ENCODE data around the gene FEN1.
A peak's percentile ranks its signal among the peaks of the same experiment; 100 is the strongest.

The FEN1 gene

GRCh38 chr11:61816736-61817455, 24.2 kb downstream of the FEN1 start, which contains the start of gene FADS1:
FADS1 (minus strand) TSS chr11:61817003; CDS start chr11:61816929, 74 bp downstream.
- DNase-seq (ENCODE audit: low spot score) = peak; percentile 90
- in situ Hi-C loops (cut with MboI; ENCODE audit: low pct_unique_long_range_greater_than_20kb, low sequenced_read_pairs, unreplicated experiment) = no loop called here
- peak; percentile 63 for TF ChIP-seq CTCF (IDR thresholded peaks at IDR 0.05; ENCODE audit: extremely low read depth, insufficient read depth, missing control alignments)

- in situ Hi-C loops (cut with MboI; ENCODE audit: low pct_unique_long_range_greater_than_20kb, low sequenced_read_pairs, unreplicated experiment) = no loop called here
- TF ChIP-seq CTCF (IDR thresholded peaks at IDR 0.05; ENCODE audit: extremely low read depth, insufficient read depth, missing control alignments) = no peak
- no peak for DNase-seq (ENCODE audit: low spot score)
Observed at GRCh38 chr11:61817471-61818202, 24.9 kb downstream of the FEN1 start.

- in situ Hi-C loops (cut with MboI; ENCODE audit: low pct_unique_long_range_greater_than_20kb, low sequenced_read_pairs, unreplicated experiment) = no loop called here
- DNase-seq (ENCODE audit: low spot score) = no peak
- TF ChIP-seq CTCF (IDR thresholded peaks at IDR 0.05; ENCODE audit: extremely low read depth, insufficient read depth, missing control alignments) = no peak
Observed at GRCh38 chr11:61820174-61820573, 27.5 kb downstream of the FEN1 start.

GRCh38 chr11:61826930-61827570, 34.3 kb downstream of the FEN1 start:
- DNase-seq (ENCODE audit: low spot score) = peak; percentile 52
- TF ChIP-seq CTCF (IDR thresholded peaks at IDR 0.05; ENCODE audit: extremely low read depth, insufficient read depth, missing control alignments) = no peak

GRCh38 chr11:61827571-61828378, 35.1 kb downstream of the FEN1 start, which contains the start of gene FADS2:
FADS2 (plus strand) TSS chr11:61828300; CDS start chr11:61828391, 91 bp downstream.
- in situ Hi-C loops (cut with MboI; ENCODE audit: low pct_unique_long_range_greater_than_20kb, low sequenced_read_pairs, unreplicated experiment) = no loop called here
- peak; percentile 94 for DNase-seq (ENCODE audit: low spot score)
- TF ChIP-seq CTCF (IDR thresholded peaks at IDR 0.05; ENCODE audit: extremely low read depth, insufficient read depth, missing control alignments) = no peak

More at GRCh38 chr11:61826930-61827570, 34.3 kb downstream of the FEN1 start:
- in situ Hi-C loops (cut with MboI; ENCODE audit: low pct_unique_long_range_greater_than_20kb, low sequenced_read_pairs, unreplicated experiment) = no loop called here

GRCh38 chr11:61828379-61828628, 35.6 kb downstream of the FEN1 start:
- no peak for TF ChIP-seq CTCF (IDR thresholded peaks at IDR 0.05; ENCODE audit: extremely low read depth, insufficient read depth, missing control alignments)
- in situ Hi-C loops (cut with MboI; ENCODE audit: low pct_unique_long_range_greater_than_20kb, low sequenced_read_pairs, unreplicated experiment) = no loop called here
- no peak for DNase-seq (ENCODE audit: low spot score)
